Activated T-cell treated with anti-CD3 and anti-CD28 coated beads for 48 hours (primary cell): ENCODE measurements around the gene TSPAN16.

ENCODE experiments used
- DNase-seq: peaks from one replicate; pipeline ENCODE4 v3.0.0-alpha.2; 2020; ENCODE audit warnings: low read depth

The TSPAN16 gene

DNA sequence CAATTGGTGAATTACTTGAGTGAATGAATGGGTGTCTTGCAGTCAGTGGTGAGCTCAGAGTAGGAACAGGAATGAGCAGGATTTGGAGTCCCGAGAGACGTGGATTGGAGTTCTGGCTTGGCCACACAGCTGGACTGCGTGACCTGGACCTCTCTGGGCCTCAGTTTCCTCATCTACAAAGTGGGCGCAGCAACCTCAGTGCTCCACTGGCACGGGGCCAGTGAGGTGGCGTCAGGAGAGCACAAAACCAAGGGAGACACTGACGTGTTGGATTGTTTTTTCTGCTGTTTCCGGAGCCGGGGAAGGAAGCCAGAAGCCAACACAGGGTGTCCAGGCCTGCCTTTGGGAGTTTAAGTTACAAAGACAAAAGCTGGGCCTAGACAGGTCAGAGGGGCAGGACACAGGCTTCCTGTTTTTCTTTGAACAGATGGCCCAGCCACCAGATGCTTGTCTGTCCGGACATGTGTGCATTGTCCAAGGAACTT, 27.1 kb upstream of the TSPAN16 start:
- DNase-seq, result no peak

GRCh38 chr19:11269408-11269807, 26.6 kb upstream of the TSPAN16 start:
- DNase-seq, result no peak

- DNase-seq, result no peak
Measured at GRCh38 chr19:11273296-11273695, 22.7 kb upstream of the TSPAN16 start.

DNA sequence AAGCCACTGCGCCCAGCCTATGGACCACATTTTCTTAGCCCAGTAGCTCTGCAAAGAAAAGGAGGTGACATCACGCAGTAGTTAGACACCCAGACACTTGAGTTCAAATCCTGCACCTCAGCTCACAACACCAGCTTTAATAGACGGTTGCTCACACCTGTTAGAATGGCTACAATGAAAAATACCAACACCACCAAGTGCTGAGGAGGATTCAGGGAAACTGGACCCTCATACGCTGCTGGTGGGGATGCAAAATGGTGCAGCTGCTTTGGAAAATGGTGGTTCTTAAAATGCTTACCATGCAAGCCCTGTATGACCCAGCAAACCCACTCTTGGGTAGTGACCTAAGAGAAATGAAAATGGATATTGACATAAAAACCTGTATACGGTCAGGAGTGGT, 22.0 kb upstream of the TSPAN16 start:
- no peak for DNase-seq

- no peak for DNase-seq
Measured at GRCh38 chr19:11274533-11275086, 21.4 kb upstream of the TSPAN16 start.

DNA sequence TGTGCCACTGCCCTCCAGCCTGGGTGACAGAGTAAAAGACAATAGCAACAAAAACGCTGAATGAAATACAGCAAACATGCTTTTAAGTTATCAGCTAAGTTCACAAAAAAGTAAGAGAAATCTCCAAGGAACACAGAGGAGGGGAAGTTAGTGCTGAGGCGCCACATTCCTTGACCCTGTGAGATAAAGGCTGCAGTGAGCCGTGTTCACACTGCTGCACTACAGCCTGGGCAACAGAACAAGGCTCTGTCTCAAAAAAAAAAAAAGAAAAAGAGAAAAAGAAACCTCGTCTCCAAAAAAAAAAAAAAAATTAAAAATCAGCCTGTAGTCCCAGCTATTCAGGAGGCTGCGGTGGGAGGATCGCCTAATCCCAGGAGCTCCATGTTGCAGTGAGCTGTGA, 17.3 kb upstream of the TSPAN16 start:
- DNase-seq, result no peak

- no peak for DNase-seq
Measured at GRCh38 chr19:11279505-11280236, 16.3 kb upstream of the TSPAN16 start.

DNA sequence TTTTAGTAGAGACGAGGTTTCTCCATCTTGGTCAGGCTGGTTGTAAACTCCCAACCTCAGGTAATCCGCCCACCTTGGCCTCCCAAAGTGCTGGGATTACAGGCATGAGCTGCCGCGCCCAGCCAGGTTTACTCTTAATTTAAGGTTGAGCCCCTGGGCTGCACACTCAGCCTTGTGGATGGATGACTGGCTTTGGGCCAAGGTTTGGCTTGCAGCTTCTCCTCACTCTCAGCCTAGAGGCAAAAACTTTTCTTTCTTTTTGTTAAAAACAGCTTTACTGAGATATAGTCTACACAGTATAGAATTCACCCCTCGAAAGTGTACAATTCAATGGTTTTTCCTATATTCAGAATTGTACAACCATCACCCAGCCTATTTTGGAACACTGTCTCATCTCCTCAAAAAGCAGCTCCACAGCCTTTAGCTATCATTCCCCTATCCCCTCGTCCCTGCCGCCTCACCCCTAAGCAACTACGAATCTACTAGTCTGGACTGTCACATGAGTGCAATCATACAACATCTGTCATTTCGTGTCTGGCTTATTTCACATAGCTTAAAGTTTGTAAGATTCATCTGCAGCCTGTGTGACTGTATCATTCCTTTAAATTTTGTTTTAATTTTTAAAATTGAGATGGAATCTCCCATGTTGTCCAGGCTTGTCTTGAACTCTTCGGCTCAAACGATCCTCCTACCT, 14.5 kb upstream of the TSPAN16 start:
- DNase-seq, result no peak

GRCh38 chr19:11284515-11284914, 11.4 kb upstream of the TSPAN16 start:
- no peak for DNase-seq

GRCh38 chr19:11286312-11286974, 9.5 kb upstream of the TSPAN16 start:
- no peak for DNase-seq

DNA sequence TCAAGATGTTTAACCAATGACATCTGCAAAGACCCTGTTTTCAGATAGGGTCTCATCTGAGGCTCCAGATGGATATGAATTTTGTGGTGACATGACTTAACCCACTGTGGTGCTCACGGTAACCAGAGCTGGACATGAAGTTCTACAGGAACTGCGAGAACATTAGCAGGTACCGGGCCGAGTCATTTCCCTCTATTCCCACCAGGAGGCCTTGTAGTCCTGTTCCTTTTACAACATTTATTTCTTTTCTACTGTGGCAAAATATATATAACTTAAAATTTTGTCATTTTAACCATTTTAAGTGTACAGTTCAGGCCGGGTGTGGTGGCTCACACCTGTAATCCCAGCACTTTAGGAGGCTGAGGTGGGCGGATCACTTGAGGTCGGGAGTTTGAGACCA, 7.6 kb upstream of the TSPAN16 start:
- no peak for DNase-seq

DNA sequence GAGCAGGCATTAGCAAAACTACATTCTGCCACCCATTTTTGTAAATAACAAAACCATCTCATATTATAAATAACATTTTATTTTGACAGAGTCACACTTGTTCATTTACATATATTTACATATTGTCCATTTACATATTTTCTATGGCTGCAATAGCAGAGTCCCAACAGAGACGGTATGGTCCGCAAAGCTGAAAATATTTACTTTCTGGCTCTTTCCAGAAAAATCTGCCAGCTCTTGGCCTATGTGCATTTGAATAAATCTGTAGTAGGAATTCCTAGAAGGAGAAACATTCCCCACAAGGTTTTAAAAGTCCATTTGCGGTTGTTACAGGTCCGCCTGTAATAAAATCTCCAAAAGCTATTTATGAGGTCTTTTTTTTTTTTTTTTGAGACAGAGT, 5.7 kb upstream of the TSPAN16 start:
- no peak for DNase-seq

- DNase-seq, result no peak
Measured at GRCh38 chr19:11291415-11291814, 4.5 kb upstream of the TSPAN16 start.

- DNase-seq, result no peak
Measured at GRCh38 chr19:11291991-11292390, 4.0 kb upstream of the TSPAN16 start.

DNA sequence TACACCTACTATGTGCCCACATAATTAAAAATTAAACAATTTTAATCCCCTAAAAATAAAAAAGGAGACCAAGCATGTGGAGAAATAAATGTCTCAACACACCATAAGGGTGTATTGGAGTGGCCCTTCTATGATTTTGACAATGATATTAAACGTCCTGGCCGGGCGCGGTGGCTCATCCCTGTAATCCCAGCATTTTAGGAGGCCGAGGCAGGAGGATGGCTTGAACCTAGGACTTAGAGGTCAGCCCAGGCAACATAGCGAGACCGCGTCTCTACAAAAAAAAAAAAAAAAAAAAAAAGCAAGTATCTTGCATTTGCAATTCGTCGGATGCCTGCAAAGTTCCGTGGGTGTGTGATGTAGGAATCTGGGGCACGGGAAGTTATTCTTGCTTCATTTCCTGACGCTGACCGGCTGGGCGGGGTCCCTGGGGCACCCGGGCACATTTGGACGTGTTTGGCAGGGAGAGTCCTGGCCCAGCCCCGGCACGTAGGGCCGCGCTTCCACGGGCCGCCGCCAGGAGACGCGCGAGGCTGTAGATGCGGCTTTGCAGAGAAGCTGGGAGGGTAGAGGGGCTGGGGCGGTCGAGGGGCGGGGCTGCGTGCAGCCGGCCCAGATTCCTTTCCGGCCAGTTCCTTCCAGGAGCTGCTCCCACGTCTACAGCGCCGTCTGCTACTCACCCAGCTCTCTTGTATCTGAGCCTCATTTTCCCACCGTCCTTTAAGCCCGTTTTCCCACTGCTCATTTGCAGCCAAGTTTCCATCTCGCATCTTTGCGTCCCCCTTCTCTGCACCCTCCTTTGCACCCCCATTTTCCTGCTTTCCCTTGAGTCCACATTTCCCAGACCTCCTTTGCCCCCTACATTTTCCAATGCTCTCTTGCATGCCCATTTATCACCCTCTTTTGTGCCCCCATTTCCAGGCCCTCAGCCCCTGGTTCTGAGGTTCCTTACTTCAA, 2.2 kb upstream of the TSPAN16 start:
- peak; percentile 87 for DNase-seq

GRCh38 chr19:11295180-11295579, 780 bp upstream of the TSPAN16 start:
- DNase-seq, result no peak

- no peak for DNase-seq
Measured at GRCh38 chr19:11296264-11296663, 304 bp downstream of the TSPAN16 start.

DNA sequence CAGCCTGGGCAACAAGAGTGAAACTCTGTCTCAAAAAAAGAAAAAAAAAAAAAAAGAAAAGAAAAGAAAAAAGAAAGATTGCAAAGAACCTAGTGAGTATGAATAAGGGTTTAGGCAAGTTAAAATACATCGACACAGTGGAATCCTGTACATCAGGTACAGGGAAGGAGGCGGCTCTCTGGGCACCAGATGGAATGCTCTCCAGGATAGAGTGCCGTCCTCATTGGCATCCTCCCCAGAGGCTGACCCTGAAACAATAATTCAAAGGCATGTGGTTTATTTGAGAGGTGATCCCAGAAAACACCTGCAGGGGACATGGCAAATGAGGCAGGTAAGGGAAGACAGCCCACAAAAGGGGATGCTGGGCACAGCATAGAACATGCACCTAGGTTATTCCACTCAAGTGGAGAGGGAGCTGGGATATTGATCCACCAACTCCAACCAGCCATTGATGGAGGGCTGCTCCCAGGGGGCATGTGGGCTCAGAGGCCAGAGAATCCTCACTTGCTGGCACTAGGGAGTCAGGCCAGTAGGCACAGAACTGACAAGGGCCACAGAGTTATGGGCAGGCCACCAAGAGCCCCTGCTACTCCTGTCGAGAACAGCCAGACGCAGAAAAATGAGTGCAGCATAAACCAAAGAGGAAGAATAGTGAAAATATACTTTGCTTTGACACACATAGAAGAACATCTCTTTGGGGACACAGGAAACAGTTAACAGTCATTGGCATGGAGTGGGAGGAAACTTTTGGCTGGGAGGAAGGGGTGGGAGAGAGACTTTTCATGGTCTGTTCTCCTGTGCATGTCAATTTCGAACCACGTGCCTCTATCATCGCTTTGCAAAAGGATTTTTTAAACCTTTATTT, 4.2 kb downstream of the TSPAN16 start:
- DNase-seq, result no peak

GRCh38 chr19:11300811-11301120, 4.8 kb downstream of the TSPAN16 start:
- DNase-seq, result no peak

- DNase-seq, result no peak
Measured at GRCh38 chr19:11304936-11305335, 9.0 kb downstream of the TSPAN16 start.

DNA sequence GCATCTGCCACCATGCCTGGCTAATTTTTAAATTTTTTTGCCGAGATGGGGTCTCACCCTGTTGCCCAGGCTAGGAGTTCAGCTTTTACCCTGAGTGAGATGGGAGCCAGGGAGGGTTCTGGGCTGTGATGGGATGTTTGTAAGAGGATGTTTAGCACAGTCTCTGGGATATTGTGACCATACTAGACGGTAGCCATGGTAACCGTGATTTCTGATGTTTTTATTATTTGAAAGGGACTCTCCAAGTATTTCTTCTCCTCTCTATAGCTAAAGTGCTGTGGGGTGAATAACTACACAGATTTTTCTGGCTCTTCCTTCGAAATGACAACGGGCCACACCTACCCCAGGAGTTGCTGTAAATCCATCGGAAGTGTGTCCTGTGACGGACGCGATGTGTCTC, 10.4 kb downstream of the TSPAN16 start:
- DNase-seq, result no peak
